Spleen (tissue), 7 donors: ENCODE measurements around the gene XPR1.

Source experiments
- CTCF ChIP-seq, 11 experiments: fragments of 200-600 bp in 7 of 11; fragments of 450-650 bp in 4 of 11; sonication (generic) in 4 of 11; IDR thresholded peaks in 8 of 11; conservative IDR thresholded peaks in 3 of 11; 1 replicate in 7 of 11; 2 replicates in 4 of 11; pipeline versions ENCODE4 v1.4.0 to v1.8.0; 2016 to 2021; ENCODE audit warnings: antibody characterized with exemption in 11 of 11, inconsistent platforms in 4 of 11, mild to moderate bottlenecking in 1 of 11
- POLR2A ChIP-seq, 3 donors: fragments of 450-650 bp; IDR thresholded peaks; one replicate each; pipeline ENCODE4 v1.5.1; 2017; ENCODE audit warnings: antibody characterized with exemption in 3 of 3, mild to moderate bottlenecking in 1 of 3
- donor health status: DM: no; HTN: no; CAD: no; lungs with moderate emphysema.
- donor health status: DM: no; HTN: no; CAD: no.
- donor health status: DM: no; HTN: no; CAD: no.

GRCh38 chr1:180912801-180913565, 281.2 kb downstream of the XPR1 start, which contains the start of gene KIAA1614:
- TF ChIP-seq POLR2A (IDR thresholded peaks at IDR 0.05) (no peak), CTCF (IDR thresholded peaks at IDR 0.05 in 8 of 11, conservative IDR thresholded peaks at IDR 0.05 in 3 of 11) (no peak)
